PC-9 (cell line): ENCODE measurements around the gene MAGI1. TPM values are rescaled to one million over a fixed set of nuclear protein-coding genes. Genes with fewer than 3 reads are reported as not detected.
A peak's percentile ranks its signal among the peaks of the same experiment; 100 is the strongest.
"Not testable (repeated sequence)": the region's sequence is repeated elsewhere in the genome, so short reads cannot be mapped to it uniquely, and the experiment has no call there.

Source experiments
- BruUV-seq: library from RNA; stranded (reverse); fragments of 400-500 nt; replicated peaks from 2 replicates; lab custom pipeline; 2021; lab: Mats Ljungman, UMichigan
- CTCF ChIA-PET: fragments of 300-600 bp; sonication (Branson Sonifier 250); formaldehyde crosslinking; loops from one replicate; lab custom pipeline; 2022; ENCODE audit warnings: antibody characterized with exemption; lab: Charles Lee
- POLR2A ChIA-PET: fragments of 300-600 bp; sonication (Branson Sonifier 250); formaldehyde crosslinking; loops from one replicate; lab custom pipeline; 2022; ENCODE audit warnings: antibody characterized with exemption; ENCODE audit not compliant: unreplicated experiment; lab: Charles Lee
- DNase-seq, 2 experiments: peaks; one replicate each; pipeline versions ENCODE4 v3.0.0 to v3.0.0-alpha.2; 2015 to 2022; ENCODE audit warnings: mixed read lengths in 1 of 2
- H2AFZ ChIP-seq: fragments of 200-600 bp; sonication (generic); 2 replicates; pipeline ENCODE4 v1.8.1; 2017; ENCODE audit warnings: antibody characterized with exemption
- H3F3A ChIP-seq: fragments of 200-600 bp; sonication (generic); 2 replicates; pipeline ENCODE4 v1.8.1; 2017; ENCODE audit warnings: antibody characterized with exemption, mild to moderate bottlenecking, low read depth; ENCODE audit not compliant: insufficient read depth
- H3K27ac ChIP-seq: fragments of 200-600 bp; sonication (generic); 2 replicates; pipeline ENCODE4 v1.6.1; 2016; ENCODE audit warnings: mixed run types
- H3K27me3 ChIP-seq: fragments of 200-600 bp; sonication (generic); 2 replicates; pipeline ENCODE4 v1.6.1; 2016; ENCODE audit warnings: low read depth, mixed run types; ENCODE audit not compliant: insufficient read depth
- H3K36me3 ChIP-seq: fragments of 200-600 bp; sonication (generic); 2 replicates; pipeline ENCODE4 v1.6.1; 2016; ENCODE audit warnings: low read depth, mixed run types
- H3K4me1 ChIP-seq: fragments of 200-600 bp; sonication (generic); replicated peaks from 2 replicates; pipeline ENCODE4 v1.6.1; 2016; ENCODE audit warnings: mixed run types; ENCODE audit not compliant: insufficient read depth
- H3K4me2 ChIP-seq: fragments of 200-600 bp; sonication (generic); 2 replicates; pipeline ENCODE4 v1.6.1; 2017; ENCODE audit warnings: mixed run types
- H3K4me3 ChIP-seq: fragments of 200-600 bp; sonication (generic); 2 replicates; pipeline ENCODE4 v1.6.1; 2016; ENCODE audit warnings: mixed run types
- H3K79me2 ChIP-seq: fragments of 200-600 bp; sonication (generic); 2 replicates; pipeline ENCODE4 v1.6.1; 2017; ENCODE audit warnings: low read depth, mixed run types
- H3K9me2 ChIP-seq: fragments of 200-600 bp; sonication (generic); 2 replicates; pipeline ENCODE4 v1.8.1; 2017; ENCODE audit warnings: mild to moderate bottlenecking; ENCODE audit not compliant: insufficient read depth
- H3K9me3 ChIP-seq: fragments of 200-600 bp; sonication (generic); 2 replicates; pipeline ENCODE4 v1.8.1; 2016; ENCODE audit warnings: low read depth; ENCODE audit not compliant: insufficient read depth
- H4K20me1 ChIP-seq: fragments of 200-600 bp; sonication (generic); 2 replicates; pipeline ENCODE4 v1.8.1; 2017; ENCODE audit not compliant: insufficient read depth
- EZH2 ChIP-seq: fragments of 200-600 bp; sonication (generic); IDR thresholded peaks from 2 replicates; pipeline ENCODE4 v1.8.0; 2017; ENCODE audit warnings: antibody characterized with exemption, low read depth
- intact Hi-C: fragments of 100-400 bp; cut with micrococcal nuclease; formaldehyde crosslinking; loops from one replicate; pipeline ENCODE4 v1.10.0; 2022; ENCODE audit not compliant: unreplicated experiment
- total RNA-seq: library from RNA; stranded (reverse); gene quantifications from 2 replicates; pipeline ENCODE4 v1.2.3, GENCODE V29; 2021
- TF ChIP-seq, protein P1 (sequence below): fragments of 200-600 bp; sonication (generic); conservative IDR thresholded peaks from 2 replicates; pipeline ENCODE4 v1.6.1; 2017; ENCODE audit warnings: mixed run types, antibody characterized with exemption, mild to moderate bottlenecking, moderate library complexity

The MAGI1 gene
- total RNA-seq, 1 experiment from 2014 or later = 23.3 TPM

DNA sequence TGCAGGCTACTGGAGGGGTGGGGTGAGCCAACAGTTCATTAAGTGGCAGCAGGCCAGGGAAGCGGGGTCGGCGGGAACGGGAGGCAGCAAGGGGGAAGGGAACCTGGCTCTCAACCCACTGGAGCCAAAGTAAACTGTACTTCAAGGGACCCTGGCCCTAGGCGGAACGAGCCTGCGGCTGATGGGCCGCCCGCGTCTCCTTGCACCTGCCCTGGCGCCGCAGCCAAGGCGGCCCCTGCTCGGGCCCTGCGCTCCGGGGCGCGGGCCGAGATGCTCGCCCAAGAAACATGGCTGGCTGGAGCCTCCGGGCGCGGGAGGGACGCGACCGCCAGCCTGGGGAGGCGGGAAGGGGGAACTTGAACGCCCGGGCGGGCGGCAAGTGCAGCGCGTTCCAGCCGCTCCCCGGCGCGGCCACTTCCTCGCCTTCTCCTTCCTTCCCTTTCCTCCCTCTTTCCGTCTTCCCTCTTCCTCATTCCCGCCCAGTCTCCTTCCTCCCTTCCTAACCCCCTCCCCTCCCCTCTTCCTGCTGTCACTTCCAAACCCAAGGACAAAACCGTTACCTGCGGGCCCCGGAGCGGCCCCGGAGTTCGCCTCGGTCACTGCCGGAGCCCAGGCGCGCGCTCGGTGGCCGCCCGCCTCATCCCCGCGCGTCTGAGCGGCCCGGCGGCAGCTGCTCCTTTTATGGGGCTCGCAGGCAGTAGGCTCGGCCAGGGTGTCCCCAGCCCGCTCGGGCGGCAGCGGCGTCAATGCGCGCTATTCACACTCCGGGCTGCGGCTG is 489.7 kb downstream of the MAGI1 start:
- Histone ChIP-seq H2AFZ (no peak overlapping the region), H3K27ac (no peak overlapping the region), H3K27me3 (no peaks in the 10 kb centered on the region), H4K20me1 (no peaks in the 10 kb centered on the region), H3K4me3 (no peak overlapping the region), H3K4me2 (no peak overlapping the region), H3K79me2 (0 out of 2 replicates have a peak, but pooled peaks cover 4% of the 10 kb centered on the region), H3F3A (peaks cover 13% of the 10 kb centered on the region; the same call in 1 of the 2 replicates), H3K9me2 (no peaks in the 10 kb centered on the region), H3K36me3 (no peaks in the 10 kb centered on the region), H3K9me3 (no peaks in the 10 kb centered on the region), H3K4me1 (peaks cover 9% of the 10 kb centered on the region)
- CTCF ChIA-PET = no interaction called here
- BruUV-seq = no TSS peak
- TF ChIP-seq, protein P1, sequence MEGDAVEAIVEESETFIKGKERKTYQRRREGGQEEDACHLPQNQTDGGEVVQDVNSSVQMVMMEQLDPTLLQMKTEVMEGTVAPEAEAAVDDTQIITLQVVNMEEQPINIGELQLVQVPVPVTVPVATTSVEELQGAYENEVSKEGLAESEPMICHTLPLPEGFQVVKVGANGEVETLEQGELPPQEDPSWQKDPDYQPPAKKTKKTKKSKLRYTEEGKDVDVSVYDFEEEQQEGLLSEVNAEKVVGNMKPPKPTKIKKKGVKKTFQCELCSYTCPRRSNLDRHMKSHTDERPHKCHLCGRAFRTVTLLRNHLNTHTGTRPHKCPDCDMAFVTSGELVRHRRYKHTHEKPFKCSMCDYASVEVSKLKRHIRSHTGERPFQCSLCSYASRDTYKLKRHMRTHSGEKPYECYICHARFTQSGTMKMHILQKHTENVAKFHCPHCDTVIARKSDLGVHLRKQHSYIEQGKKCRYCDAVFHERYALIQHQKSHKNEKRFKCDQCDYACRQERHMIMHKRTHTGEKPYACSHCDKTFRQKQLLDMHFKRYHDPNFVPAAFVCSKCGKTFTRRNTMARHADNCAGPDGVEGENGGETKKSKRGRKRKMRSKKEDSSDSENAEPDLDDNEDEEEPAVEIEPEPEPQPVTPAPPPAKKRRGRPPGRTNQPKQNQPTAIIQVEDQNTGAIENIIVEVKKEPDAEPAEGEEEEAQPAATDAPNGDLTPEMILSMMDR = no peak
- no peak for TF ChIP-seq EZH2
- DNase-seq = no peak
- POLR2A ChIA-PET = no interaction called here
- intact Hi-C loops = no loop called here

DNA sequence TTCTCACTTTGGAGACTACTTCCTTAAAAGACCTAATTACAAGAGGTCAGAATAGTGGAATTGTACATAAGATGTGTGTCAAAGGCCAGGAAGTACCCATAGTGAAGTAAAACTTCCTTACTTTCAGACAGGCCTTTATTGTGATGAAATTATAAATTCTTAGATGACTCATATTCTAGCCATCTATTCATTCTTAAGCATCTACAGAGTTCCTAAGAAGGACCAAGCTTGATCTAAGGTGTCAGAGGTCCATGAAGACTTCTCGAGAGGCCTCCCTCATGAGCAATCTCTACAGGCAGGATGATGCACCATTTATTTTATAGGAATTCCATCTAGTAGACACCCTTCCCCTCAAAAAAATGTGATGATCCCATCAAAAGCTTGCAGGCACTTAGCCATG is 493.3 kb downstream of the MAGI1 start:
- ChIA-PET POLR2A (no interaction called here), CTCF (no interaction called here)
- no peaks in the 10 kb centered on the region for H4K20me1 ChIP-seq
- H3K79me2 ChIP-seq = 0 out of 2 replicates have a peak, but pooled peaks cover 4% of the 10 kb centered on the region
- BruUV-seq = no TSS peak
- H3K9me2 ChIP-seq = no peaks in the 10 kb centered on the region
- peak in 1 of 2 experiments; percentile 86 for DNase-seq
- no peaks in the 10 kb centered on the region for H3K27me3 ChIP-seq
- H3F3A ChIP-seq = peaks cover 13% of the 10 kb centered on the region; the same call in 1 of the 2 replicates
- no peak overlapping the region for H2AFZ ChIP-seq
- H3K9me3 ChIP-seq = no peaks in the 10 kb centered on the region
- no peaks in the 10 kb centered on the region for H3K36me3 ChIP-seq
- H3K4me2 ChIP-seq = peak overlapping the region; percentile 24; the same call in 1 of the 2 replicates
- peaks cover 9% of the 10 kb centered on the region for H3K4me1 ChIP-seq
- H3K27ac ChIP-seq = peak overlapping the region; percentile 39; the same call in 1 of the 2 replicates
- intact Hi-C loops = no loop called here
- TF ChIP-seq EZH2 = no peak
- no peak overlapping the region for H3K4me3 ChIP-seq

DNA sequence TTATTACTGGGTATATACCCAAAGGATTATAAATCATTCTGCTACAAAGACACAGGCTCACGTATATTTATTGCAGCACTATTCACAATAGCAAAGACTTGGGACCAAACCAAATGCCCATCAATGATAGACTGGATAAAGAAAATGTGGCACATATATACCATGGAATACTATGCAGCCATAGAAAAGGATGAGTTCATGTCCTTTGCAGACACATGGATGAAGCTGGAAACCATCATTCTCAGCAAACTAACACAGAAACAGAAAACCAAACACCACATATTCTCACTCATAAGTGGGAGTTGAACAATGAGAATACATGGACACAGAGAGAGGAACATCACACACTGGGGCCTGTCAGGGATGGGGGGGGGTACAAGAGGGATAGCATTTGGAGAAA is 495.3 kb downstream of the MAGI1 start:
- BruUV-seq, intact Hi-C loops, POLR2A ChIA-PET, H3K27ac ChIP-seq, H3K9me2 ChIP-seq, H4K20me1 ChIP-seq, H3K36me3 ChIP-seq, CTCF ChIA-PET, H3K79me2 ChIP-seq, H3K4me3 ChIP-seq, H3K9me3 ChIP-seq, H3K4me1 ChIP-seq, DNase-seq, H2AFZ ChIP-seq, H3K4me2 ChIP-seq, H3K27me3 ChIP-seq: not testable (repeated sequence)
- peaks cover 13% of the 10 kb centered on the region; the same call in 1 of the 2 replicates for H3F3A ChIP-seq

DNA sequence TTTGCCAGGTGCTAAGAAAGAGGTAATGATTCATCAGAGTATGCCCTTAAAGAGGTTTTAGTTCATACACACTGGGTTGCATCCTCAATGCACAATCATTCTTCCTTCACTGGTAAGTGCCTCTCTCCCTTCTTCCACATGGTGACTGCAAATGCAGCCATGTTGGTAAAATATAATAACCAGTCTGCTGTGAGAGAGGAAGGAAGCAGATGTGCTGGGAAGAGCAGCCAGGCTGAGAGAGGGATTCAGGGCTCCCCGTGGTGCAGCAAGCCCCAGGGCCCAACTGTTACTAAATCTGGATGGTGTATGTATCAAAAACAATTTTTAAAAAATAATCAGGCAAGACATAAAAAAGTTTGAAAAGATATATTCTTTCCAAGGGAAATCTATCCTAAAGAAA is 498.1 kb downstream of the MAGI1 start:
- TF ChIP-seq EZH2 = no peak
- TF ChIP-seq, protein P1 = no peak
- no peak overlapping the region for H3K4me3 ChIP-seq
- no peaks in the 10 kb centered on the region for H3K9me2 ChIP-seq
- peaks cover 9% of the 10 kb centered on the region for H3K4me1 ChIP-seq
- no peak for DNase-seq
- no peak overlapping the region for H3K4me2 ChIP-seq
- H4K20me1 ChIP-seq = no peaks in the 10 kb centered on the region
- no peaks in the 10 kb centered on the region for H3K36me3 ChIP-seq
- no peaks in the 10 kb centered on the region for H3K27me3 ChIP-seq
- H2AFZ ChIP-seq = no peak overlapping the region
- ChIA-PET POLR2A (no interaction called here), CTCF (no interaction called here)
- BruUV-seq = no TSS peak
- H3F3A ChIP-seq = peaks cover 8% of the 10 kb centered on the region; the same call in 1 of the 2 replicates
- no peaks in the 10 kb centered on the region for H3K9me3 ChIP-seq
- intact Hi-C loops = no loop called here
- no peak overlapping the region for H3K27ac ChIP-seq
- 0 out of 2 replicates have a peak, but pooled peaks cover 9% of the 10 kb centered on the region for H3K79me2 ChIP-seq
